Mesenchymal stem cell (in vitro differentiated cells and primary cell): Measurements from ENCODE around the gene ANXA7.

ENCODE experiments used
- DNase-seq: peaks from one replicate; pipeline ENCODE4 v3.0.0-alpha.2; 2013
- H2AFZ ChIP-seq: one replicate; pipeline ENCODE4 v1.6.1; 2013; ENCODE audit warnings: low read depth, mild to moderate bottlenecking, control low read depth, inconsistent platforms, low read length, moderate library complexity
- H2AK5ac ChIP-seq: 2 replicates; pipeline ENCODE4 v1.6.1; 2013; ENCODE audit warnings: low read length, moderate library complexity, mild to moderate bottlenecking, inconsistent platforms; ENCODE audit not compliant: severe bottlenecking
- H2BK120ac ChIP-seq: one replicate; pipeline ENCODE4 v1.6.1; 2013; ENCODE audit warnings: low read depth, mild to moderate bottlenecking, inconsistent platforms, low read length, moderate library complexity
- H2BK12ac ChIP-seq, 2 experiments: one replicate each; pipeline ENCODE4 v1.6.1; 2013; ENCODE audit warnings: inconsistent platforms in 2 of 2, low read length in 2 of 2, mild to moderate bottlenecking in 2 of 2, moderate library complexity in 2 of 2, control low read depth in 1 of 2
- H2BK15ac ChIP-seq: one replicate; pipeline ENCODE4 v1.6.1; 2013; ENCODE audit warnings: mild to moderate bottlenecking, low read depth, inconsistent platforms; ENCODE audit not compliant: poor library complexity, severe bottlenecking
- H2BK5ac ChIP-seq: 2 replicates; pipeline ENCODE4 v1.6.1; 2013; ENCODE audit warnings: low read depth, mild to moderate bottlenecking, low read length, control low read depth, inconsistent platforms; ENCODE audit not compliant: poor library complexity, severe bottlenecking
- H3K14ac ChIP-seq, 2 experiments: one replicate each; pipeline ENCODE4 v1.6.1; 2013; ENCODE audit warnings: inconsistent platforms in 2 of 2, low read length in 2 of 2, control low read depth in 1 of 2, mild to moderate bottlenecking in 1 of 2, moderate library complexity in 1 of 2
- H3K18ac ChIP-seq, 2 experiments: one replicate each; pipeline ENCODE4 v1.6.1; 2013; ENCODE audit warnings: inconsistent platforms in 2 of 2, low read length in 2 of 2, control low read depth in 1 of 2, low read depth in 1 of 2, mild to moderate bottlenecking in 1 of 2
- H3K23ac ChIP-seq, 2 experiments: one replicate each; pipeline ENCODE4 v1.6.1; 2013; ENCODE audit warnings: inconsistent platforms in 2 of 2, low read length in 2 of 2, mild to moderate bottlenecking in 2 of 2, moderate library complexity in 2 of 2, control low read depth in 1 of 2
- H3K27ac ChIP-seq: 2 replicates; pipeline ENCODE4 v1.5.1; 2013; ENCODE audit warnings: mild to moderate bottlenecking, moderate library complexity, low read length, control low read depth, inconsistent platforms; ENCODE audit not compliant: poor library complexity, severe bottlenecking
- H3K27me3 ChIP-seq, 2 experiments: 2 replicates each; pipeline versions ENCODE4 v1.6.1 to v1.7.0; 2013; ENCODE audit warnings: low read length in 2 of 2, mild to moderate bottlenecking in 2 of 2, moderate library complexity in 2 of 2, control low read depth in 1 of 2, inconsistent platforms in 1 of 2; ENCODE audit not compliant: control insufficient read depth in 1 of 2, insufficient read depth in 1 of 2
- H3K36me3 ChIP-seq, 2 experiments: 2 replicates each; pipeline versions ENCODE4 v1.6.1 to v1.7.0; 2013; ENCODE audit warnings: low read length in 2 of 2, control low read depth in 1 of 2, inconsistent platforms in 1 of 2, low read depth in 1 of 2, mild to moderate bottlenecking in 1 of 2; ENCODE audit not compliant: insufficient read depth in 2 of 2, control insufficient read depth in 1 of 2
- H3K4ac ChIP-seq, 2 experiments: one replicate each; pipeline ENCODE4 v1.6.1; 2013; ENCODE audit warnings: inconsistent platforms in 2 of 2, low read length in 2 of 2, mild to moderate bottlenecking in 2 of 2, moderate library complexity in 2 of 2, control low read depth in 1 of 2, low read depth in 1 of 2
- H3K4me1 ChIP-seq: 2 replicates; pipeline ENCODE4 v1.6.1; 2013; ENCODE audit warnings: low read depth, low read length, control low read depth; ENCODE audit not compliant: control insufficient read depth, insufficient read depth
- H3K4me2 ChIP-seq: 2 replicates; pipeline ENCODE4 v1.6.1; 2013; ENCODE audit warnings: low read length, mild to moderate bottlenecking, inconsistent platforms; ENCODE audit not compliant: poor library complexity, severe bottlenecking
- H3K4me3 ChIP-seq, 2 experiments: 2 replicates each; pipeline versions ENCODE4 v1.5.1 to v1.7.0; 2013; ENCODE audit warnings: low read length in 2 of 2, mild to moderate bottlenecking in 2 of 2, control low read depth in 1 of 2, low read depth in 1 of 2; ENCODE audit not compliant: insufficient read depth in 1 of 2
- H3K79me1 ChIP-seq: replicated peaks from 2 replicates; pipeline ENCODE4 v1.6.1; 2013; ENCODE audit warnings: mild to moderate bottlenecking, control low read depth, low read length, inconsistent platforms; ENCODE audit not compliant: poor library complexity, severe bottlenecking
- H3K9ac ChIP-seq: 2 replicates; pipeline ENCODE4 v1.7.0; 2013; ENCODE audit warnings: mild to moderate bottlenecking, low read length, moderate library complexity
- H3K9me3 ChIP-seq: 2 replicates; pipeline ENCODE4 v1.7.0; 2013; ENCODE audit warnings: mild to moderate bottlenecking, low read length; ENCODE audit not compliant: control insufficient read depth
- H4K8ac ChIP-seq: one replicate; pipeline ENCODE4 v1.6.1; 2013; ENCODE audit warnings: inconsistent platforms, mild to moderate bottlenecking, low read length, moderate library complexity
- H4K91ac ChIP-seq: one replicate; pipeline ENCODE4 v1.6.1; 2013; ENCODE audit warnings: mild to moderate bottlenecking, low read length, inconsistent platforms
- WGBS: methylation state at CpG from one replicate; pipeline ENCODE4 v1.1.7; 2013; ENCODE audit warnings: mixed read lengths; 5-methylcytosine and 5-hydroxymethylcytosine counted together

Gene ANXA7

GRCh38 chr10:73449113-73449512, 35.3 kb upstream of the ANXA7 start:
- H3K23ac ChIP-seq: no peak overlapping the region
- H3K9me3 ChIP-seq: no peaks in the 10 kb centered on the region
- H3K27me3 ChIP-seq: no peaks in the 10 kb centered on the region
- no peak overlapping the region for H3K18ac ChIP-seq
- peaks cover 13 to 77% of the 10 kb centered on the region in 2 experiments for H3K36me3 ChIP-seq
- H2BK12ac ChIP-seq: no peak overlapping the region
- no peak overlapping the region for H3K9ac ChIP-seq
- H3K4me2 ChIP-seq: no peak overlapping the region
- H2AFZ ChIP-seq: no peak overlapping the region
- WGBS: 87% methylated on average over 1 of the region's 1 CpG
- H3K4me1 ChIP-seq: no peaks in the 10 kb centered on the region
- H4K91ac ChIP-seq: no peak overlapping the region
- no peak overlapping the region for H3K4ac ChIP-seq
- no peak overlapping the region for H2BK15ac ChIP-seq
- H3K79me1 ChIP-seq: peaks cover 6% of the 10 kb centered on the region
- no peak overlapping the region for H3K14ac ChIP-seq
- H2BK5ac ChIP-seq: no peak overlapping the region
- no peak overlapping the region for H2AK5ac ChIP-seq
- DNase-seq: no peak
- H4K8ac ChIP-seq: no peak overlapping the region
- H2BK120ac ChIP-seq: no peak overlapping the region
- no peak overlapping the region for H3K4me3 ChIP-seq
- no peak overlapping the region for H3K27ac ChIP-seq

- peaks cover 13 to 77% of the 10 kb centered on the region in 2 experiments for H3K36me3 ChIP-seq
- H3K9me3 ChIP-seq: no peaks in the 10 kb centered on the region
- H4K91ac ChIP-seq: no peak overlapping the region
- H2BK120ac ChIP-seq: no peak overlapping the region
- H2AFZ ChIP-seq: no peak overlapping the region
- no peak overlapping the region for H3K27ac ChIP-seq
- H3K14ac ChIP-seq: no peak overlapping the region
- H3K9ac ChIP-seq: no peak overlapping the region
- H3K18ac ChIP-seq: no peak overlapping the region
- no peak overlapping the region for H2BK5ac ChIP-seq
- H2BK12ac ChIP-seq: no peak overlapping the region
- H3K4ac ChIP-seq: no peak overlapping the region
- H3K4me2 ChIP-seq: no peak overlapping the region
- no peaks in the 10 kb centered on the region for H3K4me1 ChIP-seq
- no peak overlapping the region for H2BK15ac ChIP-seq
- WGBS: 91% methylated on average over 1 of the region's 1 CpG
- no peak overlapping the region for H3K23ac ChIP-seq
- H3K27me3 ChIP-seq: no peaks in the 10 kb centered on the region
- DNase-seq: no peak
- H3K79me1 ChIP-seq: peaks cover 6% of the 10 kb centered on the region
- no peak overlapping the region for H3K4me3 ChIP-seq
- no peak overlapping the region for H4K8ac ChIP-seq
- no peak overlapping the region for H2AK5ac ChIP-seq
Observed at GRCh38 chr10:73448384-73448783, 34.5 kb upstream of the ANXA7 start.

- Histone ChIP-seq H3K27me3 (no peaks in the 10 kb centered on the region), H3K9ac (no peak overlapping the region), H3K23ac (no peak overlapping the region), H4K8ac (no peak overlapping the region), H3K4me2 (no peak overlapping the region), H3K18ac (no peak overlapping the region), H3K4me3 (no peak overlapping the region), H3K4me1 (no peaks in the 10 kb centered on the region), H3K4ac (no peak overlapping the region), H3K79me1 (peaks cover 6% of the 10 kb centered on the region), H3K14ac (no peak overlapping the region), H3K36me3 (peaks cover 13 to 70% of the 10 kb centered on the region in 2 experiments), H3K27ac (no peak overlapping the region), H2AFZ (no peak overlapping the region), H3K9me3 (no peaks in the 10 kb centered on the region), H2BK15ac (no peak overlapping the region), H4K91ac (no peak overlapping the region), H2BK120ac (no peak overlapping the region), H2AK5ac (no peak overlapping the region), H2BK12ac (no peak overlapping the region), H2BK5ac (no peak overlapping the region)
- no peak for DNase-seq
Observed at GRCh38 chr10:73446926-73447325, 33.1 kb upstream of the ANXA7 start.

GRCh38 chr10:73444457-73444856, 30.6 kb upstream of the ANXA7 start:
- Histone ChIP-seq H3K36me3 (peaks cover 13 to 69% of the 10 kb centered on the region in 2 experiments), H3K27ac (no peak overlapping the region), H3K9ac (no peak overlapping the region), H2BK12ac (no peak overlapping the region), H2BK5ac (no peak overlapping the region), H3K14ac (no peak overlapping the region), H3K4me1 (no peaks in the 10 kb centered on the region), H2BK120ac (no peak overlapping the region), H3K9me3 (no peaks in the 10 kb centered on the region), H3K27me3 (no peaks in the 10 kb centered on the region), H3K18ac (no peak overlapping the region), H3K4me3 (no peak overlapping the region), H4K91ac (no peak overlapping the region), H3K23ac (no peak overlapping the region), H3K79me1 (peaks cover 9% of the 10 kb centered on the region), H3K4me2 (no peak overlapping the region), H3K4ac (no peak overlapping the region), H4K8ac (no peak overlapping the region), H2BK15ac (no peak overlapping the region), H2AFZ (no peak overlapping the region), H2AK5ac (no peak overlapping the region)
- WGBS: 83% methylated on average over 1 of the region's 1 CpG
- no peak for DNase-seq
